Measurements from ENCODE around the gene MXD4.

The MXD4 gene

GRCh38 chr4:2270341-2271165 lies 8.6 kb upstream of the MXD4 start:
- no peak for DNase-seq (ENCODE audit: low read depth)
- TF ChIP-seq CTCF (IDR thresholded peaks at IDR 0.05; ENCODE audit: insufficient read depth, low read depth, low read length, missing control alignments): no peak

GRCh38 chr4:2269618-2270163 lies 7.8 kb upstream of the MXD4 start:
- TF ChIP-seq CTCF (IDR thresholded peaks at IDR 0.05; ENCODE audit: insufficient read depth, low read depth, low read length, missing control alignments): no peak
- DNase-seq (ENCODE audit: low read depth): no peak

More at GRCh38 chr4:2270341-2271165, 8.6 kb upstream of the MXD4 start:
- no peak overlapping the region for H3K4me3 ChIP-seq (ENCODE audit: low read depth, low read length)

GRCh38 chr4:2269206-2269531 lies 7.3 kb upstream of the MXD4 start:
- no peak for TF ChIP-seq CTCF (IDR thresholded peaks at IDR 0.05; ENCODE audit: insufficient read depth, low read depth, low read length, missing control alignments)
- H3K4me3 ChIP-seq (ENCODE audit: low read depth, low read length): no peak overlapping the region
- DNase-seq (ENCODE audit: low read depth): no peak

More at GRCh38 chr4:2269618-2270163, 7.8 kb upstream of the MXD4 start:
- no peak overlapping the region for H3K4me3 ChIP-seq (ENCODE audit: low read depth, low read length)

GRCh38 chr4:2268357-2269205 lies 6.7 kb upstream of the MXD4 start:
- no peak for TF ChIP-seq CTCF (IDR thresholded peaks at IDR 0.05; ENCODE audit: insufficient read depth, low read depth, low read length, missing control alignments)
- no peak overlapping the region for H3K4me3 ChIP-seq (ENCODE audit: low read depth, low read length)
- no peak for DNase-seq (ENCODE audit: low read depth)

GRCh38 chr4:2267841-2268240 lies 5.9 kb upstream of the MXD4 start:
- TF ChIP-seq CTCF (IDR thresholded peaks at IDR 0.05; ENCODE audit: insufficient read depth, low read depth, low read length, missing control alignments): no peak
- no peak overlapping the region for H3K4me3 ChIP-seq (ENCODE audit: low read depth, low read length)
- DNase-seq (ENCODE audit: low read depth): no peak

GRCh38 chr4:2267320-2267811 lies 5.5 kb upstream of the MXD4 start:
- no peak for TF ChIP-seq CTCF (IDR thresholded peaks at IDR 0.05; ENCODE audit: insufficient read depth, low read depth, low read length, missing control alignments)
- H3K4me3 ChIP-seq (ENCODE audit: low read depth, low read length): no peak overlapping the region
- no peak for DNase-seq (ENCODE audit: low read depth)

All from GM12865 (cell line).